T-helper 2 cell treated with Interferon-gamma antibody and Interleukin-4, amounts not matched to agents 100 ng/mL and 5 ng/mL, for 36 hours (primary cell): Measurements from ENCODE around the gene LCOR. TPM values are rescaled to one million over a fixed set of nuclear protein-coding genes. Genes with fewer than 3 reads are reported as not detected.

ENCODE experiments used
- total RNA-seq: library from RNA; stranded (reverse); gene quantifications from 2 replicates; pipeline ENCODE4 v1.2.3, GENCODE V29; 2022

The LCOR gene
- total RNA-seq, 1 donor from 2014 or later = 31.4 TPM

Other genes starting within 250 kb of the LCOR start
- gene TM9SF3, start 245.3 kb upstream of the LCOR start, total RNA-seq = 76.7 and 81.1 TPM in 2 replicates
- gene PIK3AP1, start 111.8 kb upstream of the LCOR start, total RNA-seq = 2.7 and 3.1 TPM in 2 replicates